GM19438 (cell line): ENCODE measurements around the gene MRPL36.
A peak's percentile ranks its signal among the peaks of the same experiment; 100 is the strongest.
"Not testable (repeated sequence)": the region's sequence is repeated elsewhere in the genome, so short reads cannot be mapped to it uniquely, and the experiment has no call there.

Source experiments
- ATAC-seq: cut with Tn5 transposase; IDR thresholded peaks from one replicate; pipeline ENCODE4 v1.9.1; 2021; ENCODE audit warnings: low read depth; ENCODE audit not compliant: unreplicated experiment

MRPL36 gene

DNA sequence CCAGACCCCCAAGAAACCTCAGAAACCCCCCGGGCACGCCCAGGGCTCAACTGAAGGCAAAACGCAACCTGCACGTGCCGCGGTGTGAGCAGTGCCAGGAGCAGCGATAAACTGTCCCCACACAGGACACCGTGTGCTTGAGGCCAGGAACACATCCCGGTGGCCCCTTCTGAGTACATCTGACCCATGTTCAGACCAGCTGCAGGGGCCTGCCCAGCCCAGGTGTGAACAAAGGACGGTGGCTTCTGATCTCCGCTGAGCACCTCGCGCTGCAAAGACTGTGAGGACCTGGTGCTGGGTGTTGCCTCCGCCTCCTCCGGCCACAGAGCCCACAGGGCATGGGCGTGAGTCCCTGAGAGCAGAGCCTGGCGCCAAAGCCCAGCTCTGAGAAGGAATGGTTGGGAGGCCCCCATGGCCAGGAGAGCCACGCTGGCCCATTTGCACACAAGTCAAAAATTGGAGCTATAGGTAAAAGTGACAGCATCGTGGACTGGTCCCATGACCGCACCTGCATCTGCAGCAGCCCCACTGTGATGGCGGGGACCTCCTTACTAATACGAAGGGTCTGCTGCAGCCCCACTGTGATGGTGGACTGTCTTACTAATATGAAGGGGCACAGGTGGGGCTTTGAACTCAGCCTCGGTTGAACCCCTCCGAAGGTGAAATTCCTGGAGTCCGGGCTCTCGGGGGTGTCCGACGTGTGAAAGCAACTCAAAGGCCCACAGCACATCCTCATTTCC lies 33.0 kb upstream of the MRPL36 start:
- ATAC-seq, result no peak

- ATAC-seq, result no peak
Observed at GRCh38 chr5:1831677-1832313, 32.2 kb upstream of the MRPL36 start.

GRCh38 chr5:1831257-1831656 lies 31.6 kb upstream of the MRPL36 start:
- no peak for ATAC-seq

DNA sequence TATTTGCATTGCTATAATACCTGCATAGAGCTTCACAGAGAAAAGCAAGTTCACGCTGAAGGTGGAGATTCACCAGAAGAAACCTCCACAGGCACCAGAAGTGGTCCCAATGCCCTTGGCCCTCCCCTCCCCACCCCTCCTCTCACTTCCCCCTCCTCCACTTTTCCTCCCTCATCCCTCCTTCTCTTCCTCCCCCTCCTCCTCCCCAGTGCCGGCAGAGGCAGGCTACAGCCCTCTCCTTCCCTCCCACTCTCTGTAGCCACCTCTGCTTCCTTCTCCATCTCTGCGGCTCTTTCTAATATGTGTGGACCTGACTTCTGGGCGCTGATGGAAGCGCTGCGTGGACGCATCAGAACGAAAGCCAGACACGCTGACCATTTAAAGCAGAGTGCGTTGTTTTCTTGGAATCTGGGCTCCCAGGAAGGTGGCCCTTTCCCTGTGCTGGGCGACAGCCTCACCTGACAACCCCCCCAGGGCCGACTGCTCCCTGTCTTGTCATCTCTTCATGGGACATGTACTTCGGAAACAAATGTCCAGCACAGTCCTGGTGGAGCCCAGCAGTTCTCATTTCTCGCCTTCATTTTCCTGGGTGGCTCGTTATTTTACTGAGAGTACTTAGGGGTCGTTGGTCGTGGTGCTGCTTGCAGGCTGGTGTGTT lies 31.1 kb upstream of the MRPL36 start:
- ATAC-seq, result no peak

GRCh38 chr5:1827886-1828397 lies 28.3 kb upstream of the MRPL36 start:
- ATAC-seq, result peak; percentile 91

- no peak for ATAC-seq
Observed at GRCh38 chr5:1827025-1827885, 27.6 kb upstream of the MRPL36 start.

GRCh38 chr5:1826235-1826980 lies 26.8 kb upstream of the MRPL36 start:
- ATAC-seq, result no peak

DNA sequence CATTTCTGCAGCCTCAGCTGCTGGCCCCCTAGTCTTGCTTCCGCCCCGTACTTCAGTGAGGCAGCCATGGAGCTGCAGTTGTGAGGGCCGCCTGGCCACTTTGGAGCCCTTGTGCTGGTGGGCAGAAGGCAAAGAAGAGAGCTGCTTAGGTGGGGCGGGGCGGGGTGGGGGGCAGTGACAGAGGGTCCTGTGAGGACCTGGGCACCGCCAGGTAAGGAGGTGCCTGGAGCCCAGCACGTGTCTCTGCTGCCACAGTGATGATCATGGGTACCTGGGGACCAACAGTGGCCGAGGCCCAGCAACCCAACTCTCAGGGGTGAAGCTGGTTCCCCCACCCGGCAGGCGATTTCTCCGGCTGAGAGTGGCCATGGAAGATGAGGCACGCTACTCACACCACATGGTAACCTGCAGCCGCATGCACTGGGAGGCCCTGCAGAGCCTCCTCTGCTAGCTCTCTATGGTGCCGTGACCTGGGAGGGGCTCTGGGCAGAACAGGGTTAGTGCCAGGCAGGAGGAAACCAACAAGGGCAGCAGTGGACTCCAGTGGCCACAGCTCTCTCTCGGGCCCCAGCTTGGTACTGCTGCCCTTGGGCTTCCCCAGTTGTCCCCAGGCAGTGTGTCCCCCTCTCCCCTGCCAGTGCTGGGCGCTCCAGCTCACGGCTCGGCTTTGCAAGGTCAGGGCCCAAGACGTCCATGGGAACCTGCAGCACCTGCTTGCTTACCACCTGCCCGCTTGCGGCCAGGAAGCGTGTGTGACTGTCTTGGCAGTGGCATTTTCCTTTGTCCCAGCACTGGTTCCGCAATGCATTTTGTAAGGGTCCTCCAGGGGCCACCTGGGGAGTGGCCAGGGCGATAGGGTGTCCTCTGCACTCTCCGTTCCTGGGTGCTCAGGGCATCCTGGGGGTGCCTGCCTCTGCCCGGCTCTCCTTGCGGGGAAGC lies 25.5 kb upstream of the MRPL36 start:
- no peak for ATAC-seq

DNA sequence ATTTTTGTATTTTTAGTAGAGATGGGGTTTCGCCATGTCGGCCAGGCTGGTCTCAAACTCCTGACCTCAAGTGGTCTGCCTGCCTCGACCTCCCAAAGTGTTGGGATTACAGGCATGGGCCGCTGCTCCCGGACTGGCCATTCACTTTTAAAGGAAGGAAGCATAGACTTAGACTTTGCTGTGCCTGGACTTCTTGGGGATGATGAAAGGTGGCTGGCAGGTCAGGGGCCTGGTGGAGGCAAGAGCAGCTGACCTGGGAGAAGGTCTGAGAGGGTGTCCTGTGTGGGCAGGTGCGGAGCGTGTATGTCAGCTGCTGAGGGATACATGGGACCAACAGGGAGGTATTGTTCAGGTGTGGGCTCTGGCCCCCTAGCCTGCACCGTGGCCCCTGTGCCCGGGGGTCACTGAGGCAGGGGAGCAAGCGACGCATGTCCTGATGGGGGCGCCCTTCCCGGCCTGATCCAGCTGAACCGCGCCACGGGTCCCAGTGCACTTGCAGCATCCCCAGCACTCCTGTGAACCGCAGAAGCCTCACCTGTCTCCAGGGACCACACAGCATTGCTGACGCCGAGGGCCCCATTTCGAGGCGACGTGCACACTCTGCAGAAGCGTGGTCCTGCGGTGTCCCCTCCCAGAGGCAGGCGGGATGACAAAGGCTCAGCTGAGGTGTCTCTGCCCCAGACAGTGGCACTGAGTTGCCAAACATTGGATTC lies 24.6 kb upstream of the MRPL36 start:
- ATAC-seq, result no peak

GRCh38 chr5:1823381-1824034 lies 23.9 kb upstream of the MRPL36 start:
- ATAC-seq, result no peak

- ATAC-seq, result no peak
Observed at GRCh38 chr5:1821862-1822261, 22.2 kb upstream of the MRPL36 start.

GRCh38 chr5:1820926-1821325 lies 21.3 kb upstream of the MRPL36 start:
- no peak for ATAC-seq

DNA sequence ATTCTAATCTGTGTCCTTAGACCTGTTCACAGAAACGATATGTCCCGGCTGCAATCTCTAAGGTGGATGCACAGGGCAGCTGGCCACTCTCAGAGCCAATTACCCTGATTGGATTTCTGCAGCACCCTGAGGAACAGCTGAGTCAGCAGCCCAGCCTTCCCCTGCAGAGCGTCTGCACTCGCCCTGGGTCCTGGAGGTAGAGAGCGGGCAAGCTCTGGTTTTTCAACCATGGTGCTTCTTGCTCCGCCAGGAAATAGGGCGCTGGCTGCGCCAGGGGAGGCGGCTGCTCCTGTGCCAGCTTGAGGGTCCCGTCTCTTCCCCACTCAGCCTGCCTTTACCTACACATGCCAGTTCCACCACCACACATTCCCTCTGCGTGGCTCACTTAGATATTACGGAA lies 20.7 kb upstream of the MRPL36 start:
- ATAC-seq, result no peak

- ATAC-seq, result no peak
Observed at GRCh38 chr5:1819458-1819857, 19.8 kb upstream of the MRPL36 start.

GRCh38 chr5:1818784-1819183 lies 19.1 kb upstream of the MRPL36 start:
- no peak for ATAC-seq

DNA sequence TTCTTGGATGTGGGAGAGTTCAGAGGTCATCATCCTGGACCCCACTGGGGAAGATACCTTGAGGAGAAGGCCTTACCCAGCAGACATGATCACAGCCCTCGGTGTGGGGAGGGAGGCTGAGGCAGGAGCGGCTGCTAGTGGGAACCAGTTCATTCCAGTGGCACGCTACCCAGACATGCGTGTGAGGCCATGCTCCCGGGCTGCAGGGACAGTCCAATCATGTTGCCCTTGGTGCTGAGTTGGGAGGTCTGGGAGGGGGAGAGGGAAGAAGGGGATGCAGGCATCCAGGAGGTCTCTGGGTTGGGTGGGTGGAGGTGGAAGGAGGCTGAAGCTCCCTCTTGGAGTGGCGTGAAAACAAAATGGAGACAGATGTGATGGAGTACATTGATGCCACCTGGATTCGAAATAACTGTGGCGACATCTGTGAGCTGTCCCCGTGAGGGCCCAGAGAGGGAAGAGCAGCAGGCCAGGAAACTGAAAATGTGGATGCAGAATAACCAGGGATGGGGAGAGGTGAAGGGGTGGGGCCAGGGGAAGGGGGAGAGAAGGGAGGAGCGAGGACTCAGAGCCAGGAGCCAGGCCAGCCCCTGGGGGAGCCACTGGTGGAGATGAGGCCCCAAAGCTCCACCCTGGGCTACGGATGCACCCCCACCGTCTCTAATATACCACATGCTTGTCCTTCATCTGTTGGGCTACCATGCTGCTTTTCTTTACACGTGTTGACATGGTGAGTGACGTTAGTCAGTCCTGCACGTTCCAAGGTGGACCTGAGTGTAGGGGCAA lies 17.8 kb upstream of the MRPL36 start:
- ATAC-seq, result no peak

DNA sequence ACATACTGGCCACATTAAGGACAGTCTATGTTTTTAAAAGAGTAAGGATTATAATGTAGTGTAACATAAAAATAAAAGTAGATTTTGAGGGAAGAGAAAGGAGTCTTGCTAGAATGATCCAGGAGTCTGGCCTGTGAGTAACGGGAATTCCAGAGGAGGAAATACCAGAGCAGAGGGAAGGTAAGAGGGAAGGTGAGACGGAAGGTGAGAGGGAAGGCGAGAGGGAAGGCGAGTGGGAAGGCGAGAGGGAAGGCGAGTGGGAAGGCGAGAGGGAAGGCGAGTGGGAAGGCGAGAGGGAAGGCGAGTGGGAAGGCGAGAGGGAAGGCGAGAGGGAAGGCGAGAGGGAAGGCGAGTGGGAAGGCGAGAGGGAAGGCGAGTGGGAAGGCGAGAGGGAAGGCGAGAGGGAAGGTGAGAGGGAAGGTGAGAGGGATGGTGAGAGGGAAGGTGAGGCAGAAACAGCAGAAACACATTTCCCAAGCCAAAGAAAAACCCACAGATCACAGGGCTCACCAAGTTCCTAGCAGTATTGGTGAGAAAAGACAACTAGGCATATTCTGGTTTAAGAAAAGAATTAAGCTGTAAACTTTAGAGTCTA lies 17.0 kb upstream of the MRPL36 start:
- not testable (repeated sequence) for ATAC-seq
